HG03442 (cell line): ENCODE results near the gene WNT3A.

Experiments
- ATAC-seq: cut with Tn5 transposase; IDR thresholded peaks from one replicate; pipeline ENCODE4 v1.9.1; 2021; ENCODE audit warnings: mild to moderate bottlenecking, moderate library complexity; ENCODE audit not compliant: unreplicated experiment

Gene WNT3A

GRCh38 chr1:228096416-228097332, 89.9 kb downstream of the WNT3A start:
- no peak for ATAC-seq

GRCh38 chr1:228097333-228098081, 90.7 kb downstream of the WNT3A start:
- no peak for ATAC-seq

- no peak for ATAC-seq
Observed at GRCh38 chr1:228098323-228098931, 91.6 kb downstream of the WNT3A start.

- no peak for ATAC-seq
Observed at GRCh38 chr1:228099331-228099732, 92.5 kb downstream of the WNT3A start.

- no peak for ATAC-seq
Observed at GRCh38 chr1:228100822-228101613, 94.2 kb downstream of the WNT3A start.

GRCh38 chr1:228101614-228101993, 94.8 kb downstream of the WNT3A start:
- ATAC-seq, result no peak

GRCh38 chr1:228101994-228102790, 95.4 kb downstream of the WNT3A start:
- peak; percentile 16 for ATAC-seq

GRCh38 chr1:228102791-228103620, 96.2 kb downstream of the WNT3A start, which contains the start of gene C1orf35:
Gene C1orf35 (minus strand): TSS chr1:228103325. CDS start chr1:228103227, 98 bp downstream.
- ATAC-seq, result peak; percentile 72

- no peak for ATAC-seq
Observed at GRCh38 chr1:228104526-228105269, 97.9 kb downstream of the WNT3A start.

- no peak for ATAC-seq
Observed at GRCh38 chr1:228105270-228105995, 98.6 kb downstream of the WNT3A start.

GRCh38 chr1:228105996-228106799, 99.4 kb downstream of the WNT3A start:
- ATAC-seq, result no peak

GRCh38 chr1:228106800-228107054, 99.9 kb downstream of the WNT3A start:
- no peak for ATAC-seq

GRCh38 chr1:228107636-228108035, 100.8 kb downstream of the WNT3A start:
- no peak for ATAC-seq

- no peak for ATAC-seq
Observed at GRCh38 chr1:228108055-228108690, 101.4 kb downstream of the WNT3A start.

- ATAC-seq, result peak; percentile 1
Observed at GRCh38 chr1:228108742-228109072, 101.9 kb downstream of the WNT3A start.

- ATAC-seq, result peak; percentile 86
Observed at GRCh38 chr1:228109073-228109961, 102.5 kb downstream of the WNT3A start, which contains the start of gene MRPL55. Gene MRPL55 (minus strand): TSS chr1:228109299. CDS start chr1:228108260, 1,039 bp downstream.
